ENCODE data around the gene POLR3E. TPM values are rescaled to one million over a fixed set of nuclear protein-coding genes. Genes with fewer than 3 reads are reported as not detected.

POLR3E gene
- total and polyA plus RNA-seq, 2 donors (not counting 1 experiment from before 2014, with no cell fraction given) = 97.1 to 98.4 TPM

GRCh38 chr16:22272870-22273650, 24.1 kb upstream of the POLR3E start:
- ATAC-seq (ENCODE audit: low read depth) (no peak), DNase-seq (no peak)
- intact Hi-C loops (cut with micrococcal nuclease) = no loop called here
- H4K20me1 ChIP-seq (ENCODE audit: control insufficient read depth, insufficient read depth, low read length, poor library complexity, severe bottlenecking) = no peaks in the 10 kb centered on the region
- peaks cover 0 to 17% of the 10 kb centered on the region in 2 experiments for H3K36me3 ChIP-seq (replicated peaks in 1 of 2; ENCODE audit: control extremely low read depth in 1 of 2, control insufficient read depth in 1 of 2, extremely low read depth in 1 of 2, insufficient read depth in 2 of 2, low read length in 1 of 2)
- H3K9ac ChIP-seq (ENCODE audit: low read length) = no peak overlapping the region
- ChIA-PET CTCF (interaction anchor here (1.0 to 1.6 kb wide), 2 partner anchors 8 to 195 kb away, joined by 4 read pairs; no protein-coding TSS in a partner anchor), POLR2A (no interaction called here)
- H3K27ac ChIP-seq (ENCODE audit: low read length in 2 of 2) = no peak overlapping the region
- Mint-ChIP-seq H3K27me3 (no peaks in the 10 kb centered on the region), H3K9me3 (ENCODE audit: insufficient read depth) (no peaks in the 10 kb centered on the region), H3K4me3 (no peak overlapping the region), H3K4me1 (no peaks in the 10 kb centered on the region), H3K27ac (peak overlapping the region; percentile 20)
- no peak overlapping the region for H2AFZ ChIP-seq (ENCODE audit: insufficient read depth, low read depth, low read length, poor library complexity, severe bottlenecking)
- no peaks in the 10 kb centered on the region for H3K79me2 ChIP-seq (ENCODE audit: control insufficient read depth, insufficient read depth, low read length)
- H3K9me3 ChIP-seq (ENCODE audit: control extremely low read depth in 1 of 3, control insufficient read depth in 2 of 3, insufficient read depth in 1 of 3, low read length in 2 of 3) = peaks cover 0 to 5% (median 3%) of the 10 kb centered on the region in 3 donors
- 100% methylated on average over 6 of the region's 8 CpGs for WGBS (ENCODE audit: insufficient coverage)
- no peak overlapping the region for H3K4me2 ChIP-seq (replicated peaks; ENCODE audit: low read depth, low read length, poor library complexity, severe bottlenecking)
- TF ChIP-seq, protein P1, sequence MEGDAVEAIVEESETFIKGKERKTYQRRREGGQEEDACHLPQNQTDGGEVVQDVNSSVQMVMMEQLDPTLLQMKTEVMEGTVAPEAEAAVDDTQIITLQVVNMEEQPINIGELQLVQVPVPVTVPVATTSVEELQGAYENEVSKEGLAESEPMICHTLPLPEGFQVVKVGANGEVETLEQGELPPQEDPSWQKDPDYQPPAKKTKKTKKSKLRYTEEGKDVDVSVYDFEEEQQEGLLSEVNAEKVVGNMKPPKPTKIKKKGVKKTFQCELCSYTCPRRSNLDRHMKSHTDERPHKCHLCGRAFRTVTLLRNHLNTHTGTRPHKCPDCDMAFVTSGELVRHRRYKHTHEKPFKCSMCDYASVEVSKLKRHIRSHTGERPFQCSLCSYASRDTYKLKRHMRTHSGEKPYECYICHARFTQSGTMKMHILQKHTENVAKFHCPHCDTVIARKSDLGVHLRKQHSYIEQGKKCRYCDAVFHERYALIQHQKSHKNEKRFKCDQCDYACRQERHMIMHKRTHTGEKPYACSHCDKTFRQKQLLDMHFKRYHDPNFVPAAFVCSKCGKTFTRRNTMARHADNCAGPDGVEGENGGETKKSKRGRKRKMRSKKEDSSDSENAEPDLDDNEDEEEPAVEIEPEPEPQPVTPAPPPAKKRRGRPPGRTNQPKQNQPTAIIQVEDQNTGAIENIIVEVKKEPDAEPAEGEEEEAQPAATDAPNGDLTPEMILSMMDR (IDR thresholded peaks at IDR 0.05) = no peak
- TF ChIP-seq EZH2 (IDR thresholded peaks at IDR 0.05; ENCODE audit: borderline replicate concordance, insufficient read depth, low read depth, low read length, poor library complexity, severe bottlenecking) = no peak
- H3K27me3 ChIP-seq (replicated peaks in 1 of 4; ENCODE audit: control extremely low read depth in 1 of 4, control insufficient read depth in 3 of 4, insufficient read depth in 4 of 4, low read length in 3 of 4) = no peaks in the 10 kb centered on the region
- no peak overlapping the region for H3K4me3 ChIP-seq (ENCODE audit: control extremely low read depth in 1 of 5, extremely low read depth in 1 of 5, insufficient read depth in 1 of 5, low read depth in 2 of 5, low read length in 4 of 5)
- H3K4me1 ChIP-seq (ENCODE audit: control insufficient read depth in 2 of 2, insufficient read depth in 2 of 2, low read length in 2 of 2) = no peaks in the 10 kb centered on the region

DNA sequence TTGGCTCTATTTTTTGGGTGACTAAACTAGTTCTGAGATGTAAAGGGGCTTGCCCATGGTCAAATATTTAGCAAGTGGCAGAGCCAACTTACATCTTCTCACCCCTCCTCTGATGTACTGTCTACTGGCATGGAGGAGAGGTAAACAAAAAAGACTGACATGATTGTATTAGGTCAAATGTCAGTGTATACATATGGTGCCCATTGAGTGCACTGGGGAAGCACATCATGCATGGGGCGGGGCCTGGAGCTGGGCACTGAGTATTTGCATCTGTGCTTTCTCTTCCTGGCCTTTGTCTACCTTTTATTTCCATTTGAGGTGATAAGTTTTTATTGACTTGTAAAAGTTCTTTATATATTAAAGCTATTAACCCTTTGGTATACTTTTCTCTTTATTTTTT, 22.3 kb upstream of the POLR3E start:
- H3K4me2 ChIP-seq (replicated peaks; ENCODE audit: low read depth, low read length, poor library complexity, severe bottlenecking) = no peak overlapping the region
- intact Hi-C loops (cut with micrococcal nuclease) = no loop called here
- H3K4me3 ChIP-seq (ENCODE audit: control extremely low read depth in 1 of 5, extremely low read depth in 1 of 5, insufficient read depth in 1 of 5, low read depth in 2 of 5, low read length in 4 of 5) = no peak overlapping the region
- H4K20me1 ChIP-seq (ENCODE audit: control insufficient read depth, insufficient read depth, low read length, poor library complexity, severe bottlenecking) = no peaks in the 10 kb centered on the region
- TF ChIP-seq, protein P1 (IDR thresholded peaks at IDR 0.05) = no peak
- TF ChIP-seq EZH2 (IDR thresholded peaks at IDR 0.05; ENCODE audit: borderline replicate concordance, insufficient read depth, low read depth, low read length, poor library complexity, severe bottlenecking) = no peak
- DNase-seq = no peak
- peaks cover 0 to 5% (median 3%) of the 10 kb centered on the region in 3 donors for H3K9me3 ChIP-seq (ENCODE audit: control extremely low read depth in 1 of 3, control insufficient read depth in 2 of 3, insufficient read depth in 1 of 3, low read length in 2 of 3)
- H3K36me3 ChIP-seq (replicated peaks in 1 of 2; ENCODE audit: control extremely low read depth in 1 of 2, control insufficient read depth in 1 of 2, extremely low read depth in 1 of 2, insufficient read depth in 2 of 2, low read length in 1 of 2) = peaks cover 0 to 19% of the 10 kb centered on the region in 2 experiments
- WGBS (ENCODE audit: insufficient coverage) = no CpG with 5 or more reads among the region's 1 CpG
- CTCF ChIA-PET = interaction anchor here (0.9 kb wide), 1 partner anchor 15 kb away, joined by 4 read pairs; no protein-coding TSS in a partner anchor
- H3K27ac ChIP-seq (ENCODE audit: low read length in 2 of 2) = no peak overlapping the region
- no peak for ATAC-seq (ENCODE audit: low read depth)
- POLR2A ChIA-PET = no interaction called here
- no peaks in the 10 kb centered on the region for H3K4me1 ChIP-seq (ENCODE audit: control insufficient read depth in 2 of 2, insufficient read depth in 2 of 2, low read length in 2 of 2)
- H3K4me1 Mint-ChIP-seq = no peaks in the 10 kb centered on the region
- H3K27ac Mint-ChIP-seq = no peak overlapping the region
- no peaks in the 10 kb centered on the region for H3K79me2 ChIP-seq (ENCODE audit: control insufficient read depth, insufficient read depth, low read length)
- no peak overlapping the region for H2AFZ ChIP-seq (ENCODE audit: insufficient read depth, low read depth, low read length, poor library complexity, severe bottlenecking)
- no peak overlapping the region for H3K9ac ChIP-seq (ENCODE audit: low read length)
- no peaks in the 10 kb centered on the region for H3K27me3 Mint-ChIP-seq
- no peaks in the 10 kb centered on the region for H3K27me3 ChIP-seq (replicated peaks in 1 of 4; ENCODE audit: control extremely low read depth in 1 of 4, control insufficient read depth in 3 of 4, insufficient read depth in 4 of 4, low read length in 3 of 4)
- H3K9me3 Mint-ChIP-seq (ENCODE audit: insufficient read depth) = no peaks in the 10 kb centered on the region
- H3K4me3 Mint-ChIP-seq = no peak overlapping the region

All from B cell (primary cell).